ENCODE results near the gene NAA10. TPM values are rescaled to one million over a fixed set of nuclear protein-coding genes. Genes with fewer than 3 reads are reported as not detected.

NAA10 gene
- total and polyA plus RNA-seq, 2 experiments from 2014 or later, result 90.1 to 186 TPM

DNA sequence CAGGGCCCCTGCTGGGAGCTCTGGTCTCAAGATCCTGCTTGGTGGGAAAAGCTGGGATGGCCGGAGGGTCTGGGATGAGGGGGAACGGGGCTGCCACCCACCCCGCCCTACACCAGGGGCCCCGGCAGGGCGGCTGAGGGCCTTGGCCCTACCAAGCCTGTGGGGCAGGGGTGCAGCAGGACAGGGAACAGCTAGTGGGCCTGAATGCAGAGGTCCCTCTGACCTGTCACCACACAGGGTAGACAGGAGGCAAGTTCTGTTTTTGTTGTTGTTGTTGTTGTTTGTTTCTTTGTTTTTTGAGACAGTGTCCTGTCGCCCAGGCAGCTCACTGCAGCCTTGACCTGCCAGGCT lies 9.9 kb upstream of the NAA10 start:
- DNase-seq (ENCODE audit: low read depth in 1 of 2, low spot score in 1 of 2), result no peak
- TF ChIP-seq, protein P1, sequence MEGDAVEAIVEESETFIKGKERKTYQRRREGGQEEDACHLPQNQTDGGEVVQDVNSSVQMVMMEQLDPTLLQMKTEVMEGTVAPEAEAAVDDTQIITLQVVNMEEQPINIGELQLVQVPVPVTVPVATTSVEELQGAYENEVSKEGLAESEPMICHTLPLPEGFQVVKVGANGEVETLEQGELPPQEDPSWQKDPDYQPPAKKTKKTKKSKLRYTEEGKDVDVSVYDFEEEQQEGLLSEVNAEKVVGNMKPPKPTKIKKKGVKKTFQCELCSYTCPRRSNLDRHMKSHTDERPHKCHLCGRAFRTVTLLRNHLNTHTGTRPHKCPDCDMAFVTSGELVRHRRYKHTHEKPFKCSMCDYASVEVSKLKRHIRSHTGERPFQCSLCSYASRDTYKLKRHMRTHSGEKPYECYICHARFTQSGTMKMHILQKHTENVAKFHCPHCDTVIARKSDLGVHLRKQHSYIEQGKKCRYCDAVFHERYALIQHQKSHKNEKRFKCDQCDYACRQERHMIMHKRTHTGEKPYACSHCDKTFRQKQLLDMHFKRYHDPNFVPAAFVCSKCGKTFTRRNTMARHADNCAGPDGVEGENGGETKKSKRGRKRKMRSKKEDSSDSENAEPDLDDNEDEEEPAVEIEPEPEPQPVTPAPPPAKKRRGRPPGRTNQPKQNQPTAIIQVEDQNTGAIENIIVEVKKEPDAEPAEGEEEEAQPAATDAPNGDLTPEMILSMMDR (IDR thresholded peaks at IDR 0.05; ENCODE audit: low read depth, low read length), result no peak
- Histone ChIP-seq H3K4me1 (ENCODE audit: low read depth) (no peaks in the 10 kb centered on the region), H3K9me3 (ENCODE audit: low read depth) (no peaks in the 10 kb centered on the region), H3K27me3 (no peaks in the 10 kb centered on the region), H3K36me3 (no peaks in the 10 kb centered on the region), H3K4me3 (no peak overlapping the region), H3K27ac (no peak overlapping the region)

DNA sequence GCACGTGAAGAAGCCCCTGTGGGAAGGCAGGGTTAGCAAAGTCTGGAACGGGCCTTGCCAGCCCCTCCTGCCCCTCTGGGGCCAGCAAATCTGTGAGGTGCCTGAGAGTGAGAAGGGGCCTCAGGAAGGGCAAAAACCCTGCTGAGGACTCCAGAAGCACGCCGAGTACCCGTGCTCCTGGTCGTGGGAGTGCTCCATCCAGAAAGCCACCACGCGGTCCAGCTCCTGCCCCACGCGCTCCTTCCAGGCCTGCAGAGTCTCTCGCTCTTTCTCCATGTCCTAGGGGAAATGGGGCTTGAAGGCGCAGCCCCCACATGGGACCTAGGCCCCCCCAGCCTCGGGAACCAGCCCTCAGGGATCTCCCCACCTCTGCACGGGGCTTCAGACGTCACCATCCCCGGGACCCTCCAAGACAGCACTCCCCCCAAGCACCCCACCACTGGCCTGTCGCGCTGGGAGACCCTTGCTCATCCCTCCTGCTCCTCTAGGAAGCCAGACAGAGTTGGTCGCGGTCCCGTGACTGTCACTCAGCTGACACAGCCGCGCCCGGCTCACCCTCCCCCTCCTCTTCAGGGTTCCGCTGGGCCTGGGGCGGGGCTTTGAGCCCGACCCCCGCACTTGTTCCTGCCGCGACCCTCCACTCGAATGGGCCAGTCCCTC lies 9.4 kb upstream of the NAA10 start, which contains the start of gene RENBP:
RENBP (minus strand) TSS at position 504 of the 660 bp plus-strand sequence; CDS start at position 471, 33 bp downstream.
- Histone ChIP-seq H3K27me3 (no peaks in the 10 kb centered on the region), H3K4me1 (ENCODE audit: low read depth) (no peaks in the 10 kb centered on the region), H3K9me3 (ENCODE audit: low read depth) (no peaks in the 10 kb centered on the region), H3K36me3 (no peaks in the 10 kb centered on the region), H3K4me3 (peak within 1 kb of the TSS; percentile 14), H3K27ac (no peak within 1 kb of the TSS)
- TF ChIP-seq, protein P1 (IDR thresholded peaks at IDR 0.05; ENCODE audit: low read depth, low read length), result no peak
- peak in 1 of 2 donors; percentile 62 for DNase-seq (ENCODE audit: low read depth in 1 of 2, low spot score in 1 of 2)

GRCh38 chrX:153941336-153942252 lies 6.8 kb upstream of the NAA10 start:
- H3K9me3 ChIP-seq (ENCODE audit: low read depth), result no peaks in the 10 kb centered on the region
- no peaks in the 10 kb centered on the region for H3K27me3 ChIP-seq
- TF ChIP-seq, protein P1 (IDR thresholded peaks at IDR 0.05; ENCODE audit: low read depth, low read length), result no peak
- no peak overlapping the region for H3K27ac ChIP-seq
- no peak overlapping the region for H3K4me3 ChIP-seq
- H3K36me3 ChIP-seq, result no peaks in the 10 kb centered on the region
- no peak for DNase-seq (ENCODE audit: low read depth in 1 of 2, low spot score in 1 of 2)
- no peaks in the 10 kb centered on the region for H3K4me1 ChIP-seq (ENCODE audit: low read depth)

GRCh38 chrX:153939573-153939972 lies 4.7 kb upstream of the NAA10 start:
- Histone ChIP-seq H3K9me3 (ENCODE audit: low read depth) (no peaks in the 10 kb centered on the region), H3K4me1 (ENCODE audit: low read depth) (no peaks in the 10 kb centered on the region), H3K36me3 (no peaks in the 10 kb centered on the region), H3K27me3 (no peaks in the 10 kb centered on the region), H3K27ac (no peak overlapping the region), H3K4me3 (no peak overlapping the region)
- TF ChIP-seq, protein P1 (IDR thresholded peaks at IDR 0.05; ENCODE audit: low read depth, low read length), result no peak
- DNase-seq (ENCODE audit: low read depth in 1 of 2, low spot score in 1 of 2), result no peak

DNA sequence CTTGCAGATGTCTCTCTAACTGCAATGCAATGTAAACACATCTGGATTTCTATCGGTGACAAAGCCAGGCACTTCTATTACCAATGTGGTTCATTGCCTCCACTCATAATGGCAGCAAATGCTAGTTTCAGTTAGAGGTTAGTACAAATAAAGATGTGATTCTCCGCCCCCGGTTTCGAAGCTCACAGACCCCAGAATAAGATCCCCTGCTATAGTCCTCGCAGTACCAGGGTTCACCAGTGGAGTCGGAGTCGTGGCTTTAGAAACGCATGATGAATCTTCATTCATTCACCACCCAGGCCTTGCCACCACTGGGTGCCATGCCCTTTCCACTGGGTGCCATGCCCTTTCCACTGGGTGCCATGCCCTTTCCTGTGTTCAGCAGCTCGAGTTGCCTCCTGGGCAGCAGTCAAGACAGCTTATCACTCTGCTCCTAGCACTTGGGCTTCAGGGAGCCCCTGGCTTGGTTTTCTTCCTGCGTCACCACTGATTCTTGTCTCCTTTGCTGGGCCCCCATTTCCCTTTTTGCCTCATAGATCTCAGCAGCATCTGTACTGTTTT lies 3.5 kb upstream of the NAA10 start:
- TF ChIP-seq, protein P1 (IDR thresholded peaks at IDR 0.05; ENCODE audit: low read depth, low read length), result no peak
- H3K36me3 ChIP-seq, result no peaks in the 10 kb centered on the region
- no peak overlapping the region for H3K27ac ChIP-seq
- no peak overlapping the region for H3K4me3 ChIP-seq
- no peaks in the 10 kb centered on the region for H3K4me1 ChIP-seq (ENCODE audit: low read depth)
- no peak for DNase-seq (ENCODE audit: low read depth in 1 of 2, low spot score in 1 of 2)
- no peaks in the 10 kb centered on the region for H3K9me3 ChIP-seq (ENCODE audit: low read depth)
- H3K27me3 ChIP-seq, result no peaks in the 10 kb centered on the region
